Hematopoietic multipotent progenitor cell treated with erythropoietin and hydrocortisone succinate and interleukin-3 and kit ligand, for 6 days (in vitro differentiated cells): Measurements from ENCODE around the gene MBL2.
A peak's percentile ranks its signal among the peaks of the same experiment; 100 is the strongest.

Source experiments
- DNase-seq: peaks from one replicate; pipeline ENCODE4 v3.0.0-alpha.2; 2015

Gene MBL2

GRCh38 chr10:52771534-52772445, 794 bp downstream of the MBL2 start:
- no peak for DNase-seq

GRCh38 chr10:52770904-52771303, 1.7 kb downstream of the MBL2 start:
- DNase-seq: no peak

GRCh38 chr10:52769966-52770365, 2.6 kb downstream of the MBL2 start:
- no peak for DNase-seq

- DNase-seq: peak; percentile 70
Measured at GRCh38 chr10:52768001-52768532, 4.5 kb downstream of the MBL2 start.

- no peak for DNase-seq
Measured at GRCh38 chr10:52762088-52762487, 10.5 kb downstream of the MBL2 start.

- DNase-seq: peak; percentile 9
Measured at GRCh38 chr10:52759154-52759553, 13.4 kb downstream of the MBL2 start.

GRCh38 chr10:52758406-52758805, 14.2 kb downstream of the MBL2 start:
- DNase-seq: no peak

- no peak for DNase-seq
Measured at GRCh38 chr10:52757773-52758172, 14.8 kb downstream of the MBL2 start.

- DNase-seq: no peak
Measured at GRCh38 chr10:52756966-52757365, 15.6 kb downstream of the MBL2 start.

GRCh38 chr10:52756295-52756694, 16.3 kb downstream of the MBL2 start:
- DNase-seq: no peak

GRCh38 chr10:52755297-52756062, 17.1 kb downstream of the MBL2 start:
- DNase-seq: peak; percentile 79

- peak; percentile 21 for DNase-seq
Measured at GRCh38 chr10:52752801-52753445, 19.7 kb downstream of the MBL2 start.

GRCh38 chr10:52752261-52752660, 20.3 kb downstream of the MBL2 start:
- DNase-seq: no peak

GRCh38 chr10:52751337-52751736, 21.2 kb downstream of the MBL2 start:
- DNase-seq: no peak

- DNase-seq: no peak
Measured at GRCh38 chr10:52750629-52751028, 22.0 kb downstream of the MBL2 start.

- no peak for DNase-seq
Measured at GRCh38 chr10:52747694-52748093, 24.9 kb downstream of the MBL2 start.

GRCh38 chr10:52746169-52746568, 26.4 kb downstream of the MBL2 start:
- DNase-seq: no peak

GRCh38 chr10:52744057-52744805, 28.4 kb downstream of the MBL2 start:
- DNase-seq: no peak

- no peak for DNase-seq
Measured at GRCh38 chr10:52742731-52743130, 29.9 kb downstream of the MBL2 start.

GRCh38 chr10:52741851-52742250, 30.7 kb downstream of the MBL2 start:
- no peak for DNase-seq

- DNase-seq: peak; percentile 72
Measured at GRCh38 chr10:52740913-52741675, 31.5 kb downstream of the MBL2 start.

- DNase-seq: no peak
Measured at GRCh38 chr10:52740155-52740549, 32.4 kb downstream of the MBL2 start.
